DND-41 (cell line): ENCODE measurements around the gene TGFBR2.

Experiments
- ATAC-seq: fragments of 200-7000 bp; cut with Tn5 transposase; 3 replicates; pipeline ENCODE4 v1.9.1; 2021; ENCODE audit warnings: low read depth; ENCODE audit not compliant: insufficient read depth
- DNase-seq: peaks from one replicate; pipeline ENCODE4 v3.0.0-alpha.2; 2020
- H2AFZ ChIP-seq: 2 replicates; pipeline ENCODE4 v1.6.0; 2012; ENCODE audit warnings: low read depth, low read length
- H3K27ac ChIP-seq: 2 replicates; pipeline ENCODE4 v1.5.1; 2012; ENCODE audit warnings: low read length, inconsistent platforms
- H3K27me3 ChIP-seq: fragments of 200-600 bp; sonication (generic); 2 replicates; pipeline ENCODE4 v1.6.0; 2012; ENCODE audit warnings: low read length, mild to moderate bottlenecking, inconsistent platforms; ENCODE audit not compliant: insufficient read depth, poor library complexity
- H3K36me3 ChIP-seq: 2 replicates; pipeline ENCODE4 v1.5.1; 2012; ENCODE audit warnings: low read length, inconsistent platforms; ENCODE audit not compliant: insufficient read depth
- H3K4me1 ChIP-seq: 2 replicates; pipeline ENCODE4 v1.5.1; 2012; ENCODE audit warnings: mild to moderate bottlenecking, low read length; ENCODE audit not compliant: insufficient read depth
- H3K4me2 ChIP-seq: 2 replicates; pipeline ENCODE4 v1.6.0; 2012; ENCODE audit warnings: mild to moderate bottlenecking, moderate library complexity, low read length, inconsistent platforms; ENCODE audit not compliant: insufficient read depth
- H3K4me3 ChIP-seq, 2 experiments: fragments of 200-600 bp in 1 of 2; shearing (Covaris generic) in 1 of 2; 2 replicates each; pipeline ENCODE4 v1.5.1; 2012 to 2016; ENCODE audit warnings: inconsistent platforms in 2 of 2, low read length in 2 of 2, mild to moderate bottlenecking in 2 of 2, low read depth in 1 of 2, moderate library complexity in 1 of 2
- H3K79me2 ChIP-seq: 2 replicates; pipeline ENCODE4 v1.6.0; 2012; ENCODE audit warnings: low read length, inconsistent platforms; ENCODE audit not compliant: insufficient read depth
- H3K9ac ChIP-seq: 2 replicates; pipeline ENCODE4 v1.6.0; 2012; ENCODE audit warnings: low read depth, mild to moderate bottlenecking, inconsistent platforms, low read length, moderate library complexity
- H3K9me3 ChIP-seq: 2 replicates; pipeline ENCODE4 v1.5.1; 2012; ENCODE audit warnings: low read length, moderate library complexity, mild to moderate bottlenecking, inconsistent platforms; ENCODE audit not compliant: insufficient read depth, severe bottlenecking
- H4K20me1 ChIP-seq: 2 replicates; pipeline ENCODE4 v1.6.0; 2012; ENCODE audit warnings: low read length; ENCODE audit not compliant: insufficient read depth
- EZH2 ChIP-seq: IDR thresholded peaks from 3 replicates; pipeline ENCODE4 v1.6.1; 2012; ENCODE audit warnings: borderline replicate concordance, low read depth, mild to moderate bottlenecking, moderate library complexity, low read length, inconsistent platforms; ENCODE audit not compliant: severe bottlenecking
- TF ChIP-seq, protein P1 (sequence below): IDR thresholded peaks from 2 replicates; pipeline ENCODE4 v1.5.1; 2012; ENCODE audit warnings: borderline replicate concordance, low read length, moderate library complexity, mild to moderate bottlenecking; ENCODE audit not compliant: poor library complexity, severe bottlenecking; ENCODE audit errors: extremely low read depth

The TGFBR2 gene

DNA sequence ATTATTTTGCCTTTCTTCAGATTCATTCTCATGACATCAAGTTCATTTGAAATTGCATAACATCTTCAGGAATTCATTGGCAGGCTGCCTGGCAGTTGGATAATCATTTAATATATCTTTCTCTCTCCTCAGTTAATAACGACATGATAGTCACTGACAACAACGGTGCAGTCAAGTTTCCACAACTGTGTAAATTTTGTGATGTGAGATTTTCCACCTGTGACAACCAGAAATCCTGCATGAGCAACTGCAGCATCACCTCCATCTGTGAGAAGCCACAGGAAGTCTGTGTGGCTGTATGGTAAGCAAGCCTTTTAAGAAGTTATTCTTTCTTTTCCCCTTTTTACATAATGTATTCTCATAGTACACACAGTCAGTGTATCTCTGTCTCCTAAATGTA, 38.2 kb downstream of the TGFBR2 start:
- Histone ChIP-seq H2AFZ (no peak overlapping the region), H3K27ac (peak overlapping the region; percentile 79), H3K9me3 (no peaks in the 10 kb centered on the region), H3K36me3 (peaks cover 43% of the 10 kb centered on the region), H3K9ac (peak overlapping the region; percentile 33), H3K4me1 (peaks cover 60% of the 10 kb centered on the region), H3K4me2 (peak overlapping the region; percentile 44), H3K79me2 (peaks cover 59% of the 10 kb centered on the region), H3K4me3 (no peak overlapping the region), H4K20me1 (peaks cover 23% of the 10 kb centered on the region), H3K27me3 (no peaks in the 10 kb centered on the region)
- TF ChIP-seq EZH2 = no peak
- TF ChIP-seq, protein P1, sequence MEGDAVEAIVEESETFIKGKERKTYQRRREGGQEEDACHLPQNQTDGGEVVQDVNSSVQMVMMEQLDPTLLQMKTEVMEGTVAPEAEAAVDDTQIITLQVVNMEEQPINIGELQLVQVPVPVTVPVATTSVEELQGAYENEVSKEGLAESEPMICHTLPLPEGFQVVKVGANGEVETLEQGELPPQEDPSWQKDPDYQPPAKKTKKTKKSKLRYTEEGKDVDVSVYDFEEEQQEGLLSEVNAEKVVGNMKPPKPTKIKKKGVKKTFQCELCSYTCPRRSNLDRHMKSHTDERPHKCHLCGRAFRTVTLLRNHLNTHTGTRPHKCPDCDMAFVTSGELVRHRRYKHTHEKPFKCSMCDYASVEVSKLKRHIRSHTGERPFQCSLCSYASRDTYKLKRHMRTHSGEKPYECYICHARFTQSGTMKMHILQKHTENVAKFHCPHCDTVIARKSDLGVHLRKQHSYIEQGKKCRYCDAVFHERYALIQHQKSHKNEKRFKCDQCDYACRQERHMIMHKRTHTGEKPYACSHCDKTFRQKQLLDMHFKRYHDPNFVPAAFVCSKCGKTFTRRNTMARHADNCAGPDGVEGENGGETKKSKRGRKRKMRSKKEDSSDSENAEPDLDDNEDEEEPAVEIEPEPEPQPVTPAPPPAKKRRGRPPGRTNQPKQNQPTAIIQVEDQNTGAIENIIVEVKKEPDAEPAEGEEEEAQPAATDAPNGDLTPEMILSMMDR = no peak
- ATAC-seq (peak; percentile 82), DNase-seq (peak; percentile 66)

DNA sequence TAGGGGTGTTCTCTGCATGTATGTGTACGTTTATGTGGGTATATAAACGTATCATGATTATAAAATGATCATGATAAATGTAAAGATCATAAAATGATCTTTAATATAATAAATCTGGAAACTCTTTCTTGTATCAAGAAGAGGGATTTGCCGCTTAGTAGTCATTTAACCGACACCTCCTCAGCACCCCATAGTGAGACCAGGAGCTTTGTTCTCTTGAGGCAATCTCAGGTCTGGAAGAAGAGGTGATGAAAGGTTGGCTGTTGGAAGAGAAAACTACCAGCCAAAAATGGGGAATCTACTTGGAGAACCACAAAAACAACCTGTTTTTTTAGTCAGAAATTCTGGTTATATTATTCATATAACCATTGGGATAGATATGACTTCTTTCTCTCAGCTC, 38.7 kb downstream of the TGFBR2 start:
- peak overlapping the region; percentile 44 for H3K4me2 ChIP-seq
- peaks cover 20% of the 10 kb centered on the region for H4K20me1 ChIP-seq
- TF ChIP-seq EZH2 = no peak
- TF ChIP-seq, protein P1 = no peak
- no peaks in the 10 kb centered on the region for H3K9me3 ChIP-seq
- H3K27me3 ChIP-seq = no peaks in the 10 kb centered on the region
- no peak overlapping the region for H3K4me3 ChIP-seq
- no peak overlapping the region for H2AFZ ChIP-seq
- H3K9ac ChIP-seq = no peak overlapping the region
- ATAC-seq (no peak), DNase-seq (no peak)
- peaks cover 55% of the 10 kb centered on the region for H3K79me2 ChIP-seq
- peak overlapping the region; percentile 79 for H3K27ac ChIP-seq
- H3K4me1 ChIP-seq = peaks cover 56% of the 10 kb centered on the region
- H3K36me3 ChIP-seq = peaks cover 47% of the 10 kb centered on the region

DNA sequence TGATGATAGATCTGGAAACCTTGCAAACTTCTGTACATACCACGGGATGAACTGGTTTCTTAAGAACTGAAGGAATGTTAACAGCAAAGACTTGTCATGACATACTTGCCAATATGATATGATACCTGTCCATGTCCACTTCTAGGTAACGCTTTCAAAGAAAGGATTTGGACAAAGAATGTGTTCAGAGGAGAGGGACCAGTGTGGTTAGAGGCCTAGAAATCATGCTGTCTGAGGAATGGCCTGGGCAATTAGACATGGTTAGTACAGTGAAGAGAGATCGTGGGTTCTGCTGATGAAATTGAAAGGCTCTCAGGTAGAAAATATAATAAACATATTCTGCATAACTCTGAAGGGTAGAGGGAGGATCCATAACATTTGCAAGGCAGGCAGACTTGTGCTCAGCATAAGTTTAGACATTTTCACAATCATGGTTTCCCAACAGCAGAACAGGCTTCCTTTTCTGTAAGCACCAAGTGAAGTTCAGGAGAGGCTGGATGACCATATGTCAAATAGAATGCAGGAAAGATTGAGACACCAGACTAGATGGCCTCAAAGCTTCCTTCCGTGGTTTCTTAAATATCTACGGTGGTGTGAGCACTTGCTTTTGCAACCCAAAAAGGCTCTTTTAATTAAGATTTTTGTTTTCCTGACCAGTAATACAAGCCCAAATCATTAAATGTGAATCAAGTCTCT, 39.9 kb downstream of the TGFBR2 start:
- H4K20me1 ChIP-seq = peaks cover 12% of the 10 kb centered on the region
- H3K9me3 ChIP-seq = no peaks in the 10 kb centered on the region
- H3K27ac ChIP-seq = peak overlapping the region; percentile 37
- peaks cover 60% of the 10 kb centered on the region for H3K36me3 ChIP-seq
- no peak overlapping the region for H3K4me2 ChIP-seq
- ATAC-seq (no peak), DNase-seq (no peak)
- H3K9ac ChIP-seq = no peak overlapping the region
- H3K4me3 ChIP-seq = no peak overlapping the region
- H2AFZ ChIP-seq = no peak overlapping the region
- peaks cover 42% of the 10 kb centered on the region for H3K79me2 ChIP-seq
- no peaks in the 10 kb centered on the region for H3K27me3 ChIP-seq
- H3K4me1 ChIP-seq = peaks cover 43% of the 10 kb centered on the region
- TF ChIP-seq, protein P1 = no peak
- no peak for TF ChIP-seq EZH2
